H1 (cell line): ENCODE measurements around the gene C1QTNF4. TPM values are rescaled to one million over a fixed set of nuclear protein-coding genes. Genes with fewer than 3 reads are reported as not detected.

ENCODE experiments used
- BACH1 ChIP-seq: IDR thresholded peaks from 2 replicates; pipeline ENCODE4 v1.6.1; 2012; ENCODE audit warnings: low read length, improper control_type of control experiment
- BCL11A ChIP-seq, 2 experiments: IDR thresholded peaks; one replicate each; pipeline ENCODE4 v1.6.1; 2011; ENCODE audit warnings: low read depth in 2 of 2, low read length in 2 of 2, mild to moderate bottlenecking in 2 of 2
- CHD1 ChIP-seq: IDR thresholded peaks from 2 replicates; pipeline ENCODE4 v1.6.1; 2012; ENCODE audit warnings: low read depth, low read length, improper control_type of control experiment
- CHD2 ChIP-seq: IDR thresholded peaks from 2 replicates; pipeline ENCODE4 v1.6.1; 2012; ENCODE audit warnings: low read length, improper control_type of control experiment
- CTBP2 ChIP-seq: IDR thresholded peaks from 2 replicates; pipeline ENCODE4 v1.7.0; 2011; ENCODE audit warnings: borderline replicate concordance, mild to moderate bottlenecking, moderate library complexity, mixed read lengths, low read length; ENCODE audit not compliant: insufficient read depth, insufficient read length
- CTCF ChIP-seq, 3 experiments: IDR thresholded peaks; 1 replicate in 2 of 3; 2 replicates in 1 of 3; pipeline versions ENCODE4 v1.5.1 to v1.6.1; 2011; ENCODE audit warnings: low read length in 3 of 3, mild to moderate bottlenecking in 3 of 3, inconsistent platforms in 2 of 3, low read depth in 1 of 3, moderate library complexity in 1 of 3; ENCODE audit not compliant: insufficient read depth in 1 of 3; ENCODE audit errors: control extremely low read depth in 1 of 3
- EGR1 ChIP-seq: IDR thresholded peaks from 2 replicates; pipeline ENCODE4 v1.6.1; 2011; ENCODE audit warnings: low read depth, low read length, borderline replicate concordance
- GABPA ChIP-seq: IDR thresholded peaks from 2 replicates; pipeline ENCODE4 v1.6.1; 2011; ENCODE audit warnings: mild to moderate bottlenecking, low read length, moderate library complexity, borderline replicate concordance; ENCODE audit not compliant: insufficient read depth
- JUN ChIP-seq: IDR thresholded peaks from 2 replicates; pipeline ENCODE4 v1.6.1; 2011; ENCODE audit warnings: low read depth, mild to moderate bottlenecking, improper control_type of control experiment, low read length
- JUND ChIP-seq: IDR thresholded peaks from 2 replicates; pipeline ENCODE4 v1.6.1; 2011; ENCODE audit warnings: mild to moderate bottlenecking, improper control_type of control experiment, low read length
- MAFK ChIP-seq: IDR thresholded peaks from 2 replicates; pipeline ENCODE4 v1.6.1; 2012; ENCODE audit warnings: low read depth, mild to moderate bottlenecking, improper control_type of control experiment, low read length
- MAX ChIP-seq: IDR thresholded peaks from 2 replicates; pipeline ENCODE4 v1.6.1; 2012; ENCODE audit warnings: inconsistent platforms
- POLR2AphosphoS5 ChIP-seq: IDR thresholded peaks from 2 replicates; pipeline ENCODE4 v1.6.1; 2011; ENCODE audit warnings: low read depth, low read length
- RNF2 ChIP-seq: fragments of 200-900, 300-1000 bp; sonication (generic); IDR thresholded peaks from 2 replicates; pipeline ENCODE4 v1.7.1; 2016; ENCODE audit warnings: borderline replicate concordance, low read depth, mild to moderate bottlenecking, antibody characterized with exemption, low read length; ENCODE audit not compliant: poor library complexity, severe bottlenecking; ENCODE audit errors: missing control alignments
- SIN3A ChIP-seq, 2 experiments: IDR thresholded peaks in 1 of 2; conservative IDR thresholded peaks in 1 of 2; 2 replicates each; pipeline ENCODE4 v1.6.1; 2011 to 2012; ENCODE audit warnings: low read length in 2 of 2, improper control_type of control experiment in 1 of 2, low read depth in 1 of 2, mild to moderate bottlenecking in 1 of 2
- SIX5 ChIP-seq: IDR thresholded peaks from 2 replicates; pipeline ENCODE4 v1.6.1; 2011; ENCODE audit warnings: mild to moderate bottlenecking, low read depth, low read length
- USF2 ChIP-seq: IDR thresholded peaks from 2 replicates; pipeline ENCODE4 v1.6.1; 2011; ENCODE audit warnings: low read length, improper control_type of control experiment
- ZNF274 ChIP-seq: IDR thresholded peaks from 2 replicates; pipeline ENCODE4 v1.7.0; 2012; ENCODE audit warnings: low read length, borderline replicate concordance; ENCODE audit errors: extremely low read depth
- polyA plus RNA-seq, 7 experiments: library from polyadenylated mRNA; depleted of rRNA in 3 of 7; stranded (reverse) in 5 of 7; unstranded in 2 of 7; fragments of >200 nt in 5 of 7; fragments of 200-250 nt in 2 of 7; gene quantifications; 1 replicate in 5 of 7; 2 replicates in 1 of 7; 4 replicates in 1 of 7; pipeline versions ENCODE4 v1.2.1 to v1.2.3, GENCODE V29; 2011 to 2013; ENCODE audit warnings: missing spikeins in 2 of 7, mixed read lengths in 2 of 7
- total RNA-seq: library from RNA; stranded (reverse); fragmentation: NEBNext Ultra II Directional; extraction: Animal tissue kit (Norgen Biotek cat#: 25700); gene quantifications from 2 replicates; pipeline ENCODE4 v1.2.1, GENCODE V29; 2021

Gene C1QTNF4
- total and polyA plus RNA-seq, 2 of the 8 experiments (the other 6 are each of a cell fraction or from before 2014, with no cell fraction given), result 3.9 to 6.0 TPM

- TF ChIP-seq SIX5 (peak; percentile 62; the same call in 1 of the 2 replicates), BACH1 (no peak), MAFK (peak; percentile 8; the same call in 1 of the 2 replicates), CTCF (IDR thresholded peaks at IDR 0.05; ENCODE audit: control extremely low read depth in 1 of 3, insufficient read depth in 1 of 3, low read depth in 1 of 3, low read length in 3 of 3) (no peak), CHD1 (0 out of 2 replicates have a peak, but pooled peaks have one; percentile 44), USF2 (no peak), POLR2AphosphoS5 (peak; percentile 93), BCL11A (IDR thresholded peaks at IDR 0.05; ENCODE audit: low read depth in 2 of 2, low read length in 2 of 2) (no peak), MAX (peak; percentile 73), GABPA (peak; percentile 100), ZNF274 (no peak), JUND (no peak), RNF2 (no peak), JUN (0 out of 2 replicates have a peak, but pooled peaks have one; percentile 29), CHD2 (peak; percentile 60; the same call in 1 of the 2 replicates), EGR1 (peak; percentile 85), CTBP2 (peak; percentile 86), SIN3A (conservative IDR thresholded peaks at IDR 0.05 in 1 of 2, IDR thresholded peaks at IDR 0.05 in 1 of 2; ENCODE audit: low read depth in 1 of 2, low read length in 2 of 2) (peak; percentile 88 to 99)
These were observed 15.4 kb downstream of the C1QTNF4 start, which contains the start of the genes KBTBD4 and NDUFS3 (continued) for GRCh38 chr11:47578524-47579494.
